HepG2 (cell line): ENCODE results near the gene BCAS1. TPM values are rescaled to one million over a fixed set of nuclear protein-coding genes. Genes with fewer than 3 reads are reported as not detected.

Experiments used
- ATAC-seq: fragments of 200-7000 bp; cut with Tn5 transposase; 3 replicates; pipeline ENCODE4 v1.9.1; 2020; ENCODE audit warnings: mild to moderate bottlenecking, moderate library complexity
- BruUV-seq: library from RNA; stranded (reverse); fragments of 400-500 nt; replicated peaks from 2 replicates; lab custom pipeline; 2021; lab: Mats Ljungman, UMichigan
- CTCF ChIA-PET: fragments of 300-600 bp; formaldehyde crosslinking; extraction: SDS; loops from one replicate; lab custom pipeline; 2021; ENCODE audit warnings: low total read pairs, inconsistent platforms, low intra/inter-chr PET ratio; lab: Yijun Ruan, JAX
- POLR2A ChIA-PET: fragments of 350-600 bp; sonication (Branson Sonifier 250); formaldehyde crosslinking; loops from one replicate; lab custom pipeline; 2020; ENCODE audit warnings: antibody characterized with exemption, inconsistent platforms; lab: Yijun Ruan, JAX
- DNase-seq: peaks from one replicate; pipeline ENCODE4 v3.0.0-alpha.2; 2015; ENCODE audit warnings: low spot score
- FAIRE-seq: peaks from 3 replicates; lab custom pipeline; 2011; peaks lifted over from hg19 to GRCh38; lab: Jason Lieb, UNC
- H2AFZ ChIP-seq: one replicate; pipeline ENCODE4 v1.6.1; 2011; ENCODE audit warnings: low read length, inconsistent platforms
- H3K27ac ChIP-seq: fragments of 300-600 bp; 3 replicates; pipeline ENCODE4 v1.8.0; 2011; ENCODE audit warnings: mixed run types, mild to moderate bottlenecking, mixed read lengths, low read length, inconsistent platforms; ENCODE audit not compliant: insufficient read depth; ENCODE audit errors: extremely low read length
- H3K27me3 ChIP-seq, 2 experiments: fragments of 200-600 bp in 1 of 2; 2 replicates in 1 of 2; 3 replicates in 1 of 2; pipeline versions ENCODE4 v1.6.0 to v1.8.0; 2011; ENCODE audit warnings: low read length in 2 of 2, mild to moderate bottlenecking in 2 of 2, moderate library complexity in 2 of 2, inconsistent platforms in 1 of 2; ENCODE audit not compliant: insufficient read depth in 2 of 2, control insufficient read depth in 1 of 2
- H3K36me3 ChIP-seq, 2 experiments: fragments of 200-600 bp in 1 of 2; replicated peaks in 1 of 2; 2 replicates in 1 of 2; 3 replicates in 1 of 2; pipeline versions ENCODE4 v1.5.1 to v1.8.0; 2011; ENCODE audit warnings: low read length in 2 of 2, inconsistent platforms in 1 of 2; ENCODE audit not compliant: insufficient read depth in 2 of 2, control insufficient read depth in 1 of 2
- H3K4me1 ChIP-seq: 2 replicates; pipeline ENCODE4 v1.5.1; 2012; ENCODE audit warnings: low read length, inconsistent platforms; ENCODE audit not compliant: insufficient read depth
- H3K4me2 ChIP-seq: 2 replicates; pipeline ENCODE4 v1.6.0; 2011; ENCODE audit warnings: low read depth, low read length, inconsistent platforms
- H3K4me3 ChIP-seq, 3 experiments: fragments of 200-600 bp in 1 of 3; sonication (generic), shearing (Covaris generic) in 1 of 3; replicated peaks in 1 of 3; 2 replicates each; pipeline ENCODE4 v1.5.1; 2011 to 2016; ENCODE audit warnings: low read length in 3 of 3, inconsistent platforms in 2 of 3, low read depth in 2 of 3, mild to moderate bottlenecking in 2 of 3, control low read depth in 1 of 3, mixed read lengths in 1 of 3; ENCODE audit not compliant: insufficient read depth in 1 of 3
- H3K79me2 ChIP-seq: one replicate; pipeline ENCODE4 v1.6.1; 2011; ENCODE audit warnings: low read length, inconsistent platforms; ENCODE audit not compliant: insufficient read depth
- H3K9ac ChIP-seq: 2 replicates; pipeline ENCODE4 v1.6.0; 2011; ENCODE audit warnings: mild to moderate bottlenecking, low read depth, low read length, inconsistent platforms; ENCODE audit not compliant: insufficient read depth
- H3K9me3 ChIP-seq: 2 replicates; pipeline ENCODE4 v1.5.1; 2012; ENCODE audit warnings: mild to moderate bottlenecking, low read length
- H4K20me1 ChIP-seq: 2 replicates; pipeline ENCODE4 v1.6.0; 2011; ENCODE audit warnings: inconsistent platforms, mild to moderate bottlenecking, low read length, moderate library complexity; ENCODE audit not compliant: insufficient read depth
- AHR ChIP-seq: IDR thresholded peaks from 2 replicates; pipeline ENCODE4 v1.6.1; 2018; ENCODE audit warnings: missing genetic modification reagents, missing compliant biosample characterization
- FOXA1 ChIP-seq, 2 experiments: fragments of 450-650 bp in 1 of 2; sonication (generic) in 1 of 2; formaldehyde crosslinking in 1 of 2; IDR thresholded peaks; 2 replicates each; pipeline versions ENCODE4 v1.4.0 to v1.6.1; 2016 to 2020; ENCODE audit warnings: missing genetic modification reagents in 1 of 2
- HOXA9 ChIP-seq: sonication (generic); formaldehyde crosslinking; IDR thresholded peaks from 2 replicates; pipeline ENCODE4 v1.8.1; 2022; ENCODE audit warnings: missing genetic modification reagents, mild to moderate bottlenecking, moderate library complexity, borderline replicate concordance
- JUN ChIP-seq: sonication (generic); formaldehyde crosslinking; IDR thresholded peaks from 2 replicates; pipeline ENCODE4 v1.4.0; 2020; ENCODE audit warnings: mild to moderate bottlenecking, missing genetic modification reagents
- TEAD3 ChIP-seq: optimal IDR thresholded peaks from 2 replicates; pipeline ENCODE3; 2016; ENCODE audit warnings: borderline replicate concordance
- ZNF83 ChIP-seq: sonication (generic); formaldehyde crosslinking; IDR thresholded peaks from 2 replicates; pipeline ENCODE4 v1.4.0; 2020; ENCODE audit warnings: missing genetic modification reagents, mild to moderate bottlenecking, borderline replicate concordance
- WGBS: methylation state at CpG from one replicate; pipeline ENCODE4 v1.1.6; 2017; ENCODE audit warnings: low lambda C conversion rate; 5-methylcytosine and 5-hydroxymethylcytosine counted together
- in situ Hi-C: cut with HindIII; loops from 2 replicates; pipeline ENCODE4 v1.10.0; 2017; ENCODE audit warnings: low pct_unique_long_range_greater_than_20kb; ENCODE audit not compliant: extremely low pct_ligation_motif_present
- intact Hi-C: fragments of 100-400 bp; cut with micrococcal nuclease; formaldehyde crosslinking; loops from one replicate; pipeline ENCODE4 v1.10.0; 2022; ENCODE audit not compliant: unreplicated experiment
- polyA plus RNA-seq, 8 experiments: library from polyadenylated mRNA; depleted of rRNA in 3 of 8; stranded (reverse) in 7 of 8; unstranded in 1 of 8; fragments of >200 nt; fragmentation: Illumina TruSeq in 4 of 8; extraction: Trizol in 4 of 8; gene quantifications; 2 replicates each; pipeline versions ENCODE4 v1.2.1 to v1.2.3, GENCODE V29; 2011 to 2016; ENCODE audit warnings: low read depth in 4 of 8, missing spikeins in 1 of 8, mixed read lengths in 1 of 8; ENCODE audit not compliant: insufficient read depth in 1 of 8
- total RNA-seq, 5 experiments: library from RNA; depleted of rRNA; stranded (reverse); fragments of >200 nt; fragmentation: Illumina TruSeq; extraction: Trizol; gene quantifications; 2 replicates each; pipeline ENCODE4 v1.2.3, GENCODE V29; 2016; ENCODE audit warnings: low read depth in 1 of 5
- TF ChIP-seq, protein P1 (sequence below): sonication (generic); formaldehyde crosslinking; IDR thresholded peaks from 2 replicates; pipeline ENCODE4 v1.9.0; 2021; ENCODE audit warnings: missing genetic modification reagents, borderline replicate concordance
- TF ChIP-seq, protein P2 (sequence below): sonication (generic); formaldehyde crosslinking; IDR thresholded peaks from 2 replicates; pipeline ENCODE4 v1.8.0; 2023; ENCODE audit warnings: mild to moderate bottlenecking, missing genetic modification reagents

The BCAS1 gene
- total and polyA plus RNA-seq, 2 of the 13 experiments (the other 11 are each of a cell fraction or from before 2014, with no cell fraction given) = 0.55 to 0.91 TPM

DNA sequence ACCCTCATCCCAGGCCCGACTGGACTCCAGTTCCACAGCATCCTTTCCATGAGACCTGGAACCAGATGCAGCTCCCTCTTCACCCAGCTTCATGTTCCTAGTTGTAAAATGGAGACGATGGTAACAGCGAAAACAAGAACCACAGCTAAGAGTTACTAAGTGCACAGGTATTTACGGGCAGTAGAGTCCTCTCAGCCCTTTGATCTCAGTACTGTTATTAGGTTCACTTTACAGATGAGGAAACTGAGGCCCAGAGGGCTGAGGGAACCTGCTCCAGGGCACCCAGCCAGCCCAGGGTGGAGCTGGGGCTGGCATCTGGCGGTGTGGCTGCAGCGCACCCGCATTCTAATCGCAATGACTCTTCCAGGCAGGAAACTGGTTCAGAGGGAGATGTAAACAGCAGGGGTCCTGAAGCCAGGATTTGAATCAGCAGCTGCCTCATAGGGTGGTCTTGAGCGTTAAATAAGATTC lies 858 bp downstream of the BCAS1 start (continued):
- TF ChIP-seq, protein P1, sequence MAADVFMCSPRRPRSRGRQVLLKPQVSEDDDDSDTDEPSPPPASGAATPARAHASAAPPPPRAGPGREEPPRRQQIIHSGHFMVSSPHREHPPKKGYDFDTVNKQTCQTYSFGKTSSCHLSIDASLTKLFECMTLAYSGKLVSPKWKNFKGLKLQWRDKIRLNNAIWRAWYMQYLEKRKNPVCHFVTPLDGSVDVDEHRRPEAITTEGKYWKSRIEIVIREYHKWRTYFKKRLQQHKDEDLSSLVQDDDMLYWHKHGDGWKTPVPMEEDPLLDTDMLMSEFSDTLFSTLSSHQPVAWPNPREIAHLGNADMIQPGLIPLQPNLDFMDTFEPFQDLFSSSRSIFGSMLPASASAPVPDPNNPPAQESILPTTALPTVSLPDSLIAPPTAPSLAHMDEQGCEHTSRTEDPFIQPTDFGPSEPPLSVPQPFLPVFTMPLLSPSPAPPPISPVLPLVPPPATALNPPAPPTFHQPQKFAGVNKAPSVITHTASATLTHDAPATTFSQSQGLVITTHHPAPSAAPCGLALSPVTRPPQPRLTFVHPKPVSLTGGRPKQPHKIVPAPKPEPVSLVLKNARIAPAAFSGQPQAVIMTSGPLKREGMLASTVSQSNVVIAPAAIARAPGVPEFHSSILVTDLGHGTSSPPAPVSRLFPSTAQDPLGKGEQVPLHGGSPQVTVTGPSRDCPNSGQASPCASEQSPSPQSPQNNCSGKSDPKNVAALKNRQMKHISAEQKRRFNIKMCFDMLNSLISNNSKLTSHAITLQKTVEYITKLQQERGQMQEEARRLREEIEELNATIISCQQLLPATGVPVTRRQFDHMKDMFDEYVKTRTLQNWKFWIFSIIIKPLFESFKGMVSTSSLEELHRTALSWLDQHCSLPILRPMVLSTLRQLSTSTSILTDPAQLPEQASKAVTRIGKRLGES (CRISPR knock-in tag) = no peak
- TF ChIP-seq HOXA9 (CRISPR knock-in tag) (no peak), ZNF83 (no peak), JUN (no peak), FOXA1 (IDR thresholded peaks at IDR 0.05) (no peak), FOXA1 (CRISPR knock-in tag; IDR thresholded peaks at IDR 0.05) (no peak)
- TF ChIP-seq, protein P2, sequence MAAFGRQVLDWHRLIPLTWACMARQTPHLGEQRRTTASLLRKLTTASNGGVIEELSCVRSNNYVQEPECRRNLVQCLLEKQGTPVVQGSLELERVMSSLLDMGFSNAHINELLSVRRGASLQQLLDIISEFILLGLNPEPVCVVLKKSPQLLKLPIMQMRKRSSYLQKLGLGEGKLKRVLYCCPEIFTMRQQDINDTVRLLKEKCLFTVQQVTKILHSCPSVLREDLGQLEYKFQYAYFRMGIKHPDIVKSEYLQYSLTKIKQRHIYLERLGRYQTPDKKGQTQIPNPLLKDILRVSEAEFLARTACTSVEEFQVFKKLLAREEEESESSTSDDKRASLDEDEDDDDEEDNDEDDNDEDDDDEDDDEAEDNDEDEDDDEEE (CRISPR knock-in tag) = peak; percentile 68; the same call in 1 of the 2 replicates

DNA sequence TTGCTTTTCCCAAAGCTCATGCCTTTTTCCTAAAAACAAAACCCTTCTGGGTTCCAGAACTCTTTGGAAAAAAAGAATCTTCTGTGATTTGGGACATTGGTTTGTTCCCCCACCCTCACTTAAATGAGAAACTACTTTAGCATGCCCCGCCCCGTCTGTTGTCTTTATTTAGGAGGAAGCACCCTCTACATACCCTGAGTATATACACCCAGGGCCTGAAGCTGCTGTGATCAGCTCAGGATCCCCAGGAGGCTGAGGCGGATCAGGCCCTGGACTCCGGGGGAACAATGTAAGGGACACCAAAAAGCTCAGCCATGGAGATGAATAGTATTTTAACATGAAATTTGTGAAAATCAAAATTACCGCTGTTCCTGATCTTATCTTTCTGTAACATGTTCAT lies 1.4 kb downstream of the BCAS1 start:
- Histone ChIP-seq H2AFZ (no peak overlapping the region), H3K27ac (no peak overlapping the region), H3K4me2 (0 out of 2 replicates have a peak overlapping the region, but pooled peaks have one; percentile 71), H3K79me2 (no peaks in the 10 kb centered on the region), H3K27me3 (no peaks in the 10 kb centered on the region; a peak in 1 of 5 replicates), H3K9me3 (no peaks in the 10 kb centered on the region), H3K9ac (no peak overlapping the region), H3K36me3 (no peaks in the 10 kb centered on the region), H3K4me1 (peaks cover 54% of the 10 kb centered on the region), H4K20me1 (no peaks in the 10 kb centered on the region), H3K4me3 (no peak overlapping the region)
- CTCF ChIA-PET = no interaction called here
- in situ Hi-C loops = loop anchor here (10.0 kb wide), 1 partner anchor 494 kb away; no protein-coding TSS in a partner anchor
- WGBS = 89% methylated on average over 5 of the region's 5 CpGs
- ATAC-seq (no peak), FAIRE-seq (no peak), DNase-seq (no peak)
- POLR2A ChIA-PET = interaction anchor here (1.1 to 3.3 kb wide), 8 partner anchors 9 to 489 kb away, joined by 3 to 16 read pairs (median 10); partner anchors contain the start of gene PFDN4
- intact Hi-C loops = no loop called here
- BruUV-seq = no TSS peak
- 0 out of 2 replicates have a peak, but pooled peaks have one; percentile 1 for TF ChIP-seq AHR (CRISPR knock-in tag)
- TF ChIP-seq TEAD3 = no peak
